IPS-18a (cell line): ENCODE results near the gene TMEM38A.

ENCODE experiments used
- H3K27ac ChIP-seq: one replicate; pipeline ENCODE4 v1.5.1; 2013; ENCODE audit warnings: low read length
- H3K27me3 ChIP-seq: one replicate; pipeline ENCODE4 v1.6.1; 2013; ENCODE audit warnings: mild to moderate bottlenecking, low read length; ENCODE audit not compliant: control insufficient read depth, insufficient read depth
- H3K36me3 ChIP-seq: one replicate; pipeline ENCODE4 v1.6.1; 2013; ENCODE audit warnings: low read depth, low read length; ENCODE audit not compliant: control insufficient read depth
- H3K4me1 ChIP-seq: one replicate; pipeline ENCODE4 v1.6.1; 2013; ENCODE audit warnings: low read depth, low read length; ENCODE audit not compliant: control insufficient read depth
- H3K4me3 ChIP-seq: one replicate; pipeline ENCODE4 v1.5.1; 2013; ENCODE audit warnings: low read length
- H3K9ac ChIP-seq: one replicate; pipeline ENCODE4 v1.6.1; 2013; ENCODE audit warnings: mild to moderate bottlenecking, low read length, moderate library complexity
- H3K9me3 ChIP-seq: one replicate; pipeline ENCODE4 v1.6.1; 2013; ENCODE audit warnings: low read depth, low read length; ENCODE audit not compliant: control insufficient read depth

TMEM38A gene, protein sequence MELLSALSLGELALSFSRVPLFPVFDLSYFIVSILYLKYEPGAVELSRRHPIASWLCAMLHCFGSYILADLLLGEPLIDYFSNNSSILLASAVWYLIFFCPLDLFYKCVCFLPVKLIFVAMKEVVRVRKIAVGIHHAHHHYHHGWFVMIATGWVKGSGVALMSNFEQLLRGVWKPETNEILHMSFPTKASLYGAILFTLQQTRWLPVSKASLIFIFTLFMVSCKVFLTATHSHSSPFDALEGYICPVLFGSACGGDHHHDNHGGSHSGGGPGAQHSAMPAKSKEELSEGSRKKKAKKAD

DNA sequence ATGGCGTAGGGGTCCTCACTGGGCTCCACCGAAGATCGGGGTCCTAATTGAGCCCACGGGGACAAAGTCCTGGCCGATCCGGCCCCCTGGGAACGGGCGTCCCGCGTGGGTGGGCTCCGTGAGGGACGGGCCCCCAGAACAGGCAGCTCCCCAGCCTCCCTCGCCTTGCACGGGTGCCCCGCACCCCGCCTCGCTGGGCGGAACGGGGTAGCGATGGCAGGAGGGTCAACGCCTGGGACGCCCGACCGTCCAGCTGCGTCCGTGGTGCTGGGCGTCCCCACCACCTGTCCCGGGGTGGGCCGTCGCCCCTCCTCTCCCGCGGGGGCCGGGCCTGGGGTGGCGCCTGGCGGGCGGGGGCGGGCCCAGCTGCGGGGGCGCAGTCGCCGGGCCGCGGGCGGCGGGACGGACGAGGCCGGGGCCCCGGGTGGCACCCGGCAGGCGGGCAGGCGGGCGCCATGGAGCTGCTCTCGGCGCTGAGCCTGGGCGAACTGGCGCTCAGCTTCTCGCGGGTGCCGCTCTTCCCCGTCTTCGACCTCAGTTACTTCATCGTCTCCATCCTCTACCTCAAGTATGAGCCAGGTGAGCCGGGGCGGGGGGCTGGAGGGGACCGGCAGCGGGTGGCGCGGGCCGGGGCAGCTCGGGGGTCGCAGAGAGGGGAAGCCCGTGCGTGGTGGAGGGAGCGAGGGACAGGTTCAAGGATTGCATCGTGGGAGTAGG lies at the start of gene TMEM38A:
TMEM38A (plus strand) TSS at position 377 of the 717 bp plus-strand sequence; CDS start at position 456, 79 bp downstream.
- Histone ChIP-seq H3K4me3 (peak within 1 kb of the TSS; percentile 96), H3K27ac (peak within 1 kb of the TSS; percentile 70), H3K9me3 (no peaks in the 10 kb centered on the region), H3K27me3 (peaks cover 12% of the 10 kb centered on the region), H3K9ac (peak within 1 kb of the TSS; percentile 88), H3K4me1 (no peaks in the 10 kb centered on the region), H3K36me3 (peaks cover 23% of the 10 kb centered on the region)

DNA sequence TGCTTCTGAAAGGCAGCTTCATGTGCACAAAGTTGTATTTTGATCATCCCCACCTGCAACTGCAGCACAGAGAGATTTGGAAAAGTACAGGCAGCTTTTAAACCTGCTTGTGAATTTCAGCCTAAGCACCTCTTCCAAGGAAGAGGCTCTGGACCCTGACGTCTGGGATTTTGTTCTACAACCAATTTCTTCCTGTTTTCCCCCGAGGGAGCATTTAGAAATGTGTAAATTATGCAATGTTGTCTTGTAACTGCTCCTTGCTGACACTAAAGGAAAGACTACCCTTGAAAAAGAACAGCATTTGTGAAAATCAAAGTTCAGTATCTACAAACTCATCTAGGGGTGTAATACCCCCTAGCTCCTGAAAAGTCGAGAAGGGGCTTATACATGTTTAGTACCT lies 48.3 kb upstream of the TMEM38A start:
- no peak overlapping the region for H3K4me3 ChIP-seq
- H3K9ac ChIP-seq = no peak overlapping the region
- H3K27ac ChIP-seq = no peak overlapping the region
- no peaks in the 10 kb centered on the region for H3K36me3 ChIP-seq
- no peaks in the 10 kb centered on the region for H3K27me3 ChIP-seq
- no peaks in the 10 kb centered on the region for H3K4me1 ChIP-seq
- no peaks in the 10 kb centered on the region for H3K9me3 ChIP-seq

- H3K4me3 ChIP-seq = no peak overlapping the region
- H3K27ac ChIP-seq = no peak overlapping the region
- H3K4me1 ChIP-seq = no peaks in the 10 kb centered on the region
- no peak overlapping the region for H3K9ac ChIP-seq
- no peaks in the 10 kb centered on the region for H3K9me3 ChIP-seq
- H3K36me3 ChIP-seq = no peaks in the 10 kb centered on the region
- H3K27me3 ChIP-seq = no peaks in the 10 kb centered on the region
Measured at GRCh38 chr19:16613841-16614240, 47.1 kb upstream of the TMEM38A start.

DNA sequence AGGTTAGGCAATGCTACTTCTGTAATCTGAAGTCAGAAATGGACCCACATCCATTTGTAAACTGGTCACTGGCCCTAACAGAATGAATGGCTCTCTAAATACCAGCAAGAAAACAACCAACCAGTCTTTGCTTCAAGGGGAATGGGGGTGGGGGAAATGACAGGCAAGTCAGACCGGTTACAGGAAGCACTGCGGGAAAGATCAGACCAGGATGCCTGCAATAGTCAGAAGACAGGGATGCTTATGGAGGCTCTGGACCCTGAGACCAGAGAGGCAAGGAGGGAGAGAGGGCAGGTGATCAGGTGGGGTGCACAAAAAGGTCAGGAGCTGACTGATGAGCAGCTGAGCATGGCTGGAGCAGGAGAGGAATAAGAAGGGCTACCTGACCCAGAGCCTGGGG lies 46.0 kb upstream of the TMEM38A start:
- no peak overlapping the region for H3K27ac ChIP-seq
- H3K9me3 ChIP-seq = no peaks in the 10 kb centered on the region
- H3K36me3 ChIP-seq = no peaks in the 10 kb centered on the region
- H3K4me1 ChIP-seq = no peaks in the 10 kb centered on the region
- no peak overlapping the region for H3K4me3 ChIP-seq
- no peaks in the 10 kb centered on the region for H3K27me3 ChIP-seq
- no peak overlapping the region for H3K9ac ChIP-seq

- no peaks in the 10 kb centered on the region for H3K4me1 ChIP-seq
- H3K9ac ChIP-seq = no peak overlapping the region
- no peak overlapping the region for H3K4me3 ChIP-seq
- no peaks in the 10 kb centered on the region for H3K36me3 ChIP-seq
- no peak overlapping the region for H3K27ac ChIP-seq
- H3K27me3 ChIP-seq = no peaks in the 10 kb centered on the region
- no peaks in the 10 kb centered on the region for H3K9me3 ChIP-seq
Measured at GRCh38 chr19:16615808-16616207, 45.1 kb upstream of the TMEM38A start.

DNA sequence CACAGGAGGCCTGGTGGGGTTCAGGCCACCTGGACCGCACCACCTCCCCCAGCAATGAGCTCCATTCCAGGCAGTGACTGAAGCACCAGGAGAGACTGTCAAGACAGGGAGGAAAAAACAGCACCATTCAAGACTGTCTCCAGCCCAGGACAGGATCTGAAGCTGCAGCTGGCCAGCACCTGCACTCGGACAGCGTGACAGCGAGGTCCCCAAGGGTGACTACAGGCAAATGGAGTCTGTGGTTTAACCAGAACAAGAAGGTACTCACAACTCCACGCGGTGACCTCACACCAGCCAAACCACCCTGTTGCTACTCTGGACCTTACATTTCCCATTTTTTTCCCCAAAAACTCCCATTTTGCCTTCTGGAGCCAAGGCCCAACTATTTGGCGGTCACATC lies 42.7 kb upstream of the TMEM38A start:
- no peak overlapping the region for H3K27ac ChIP-seq
- H3K9ac ChIP-seq = no peak overlapping the region
- no peaks in the 10 kb centered on the region for H3K4me1 ChIP-seq
- H3K27me3 ChIP-seq = no peaks in the 10 kb centered on the region
- no peak overlapping the region for H3K4me3 ChIP-seq
- no peaks in the 10 kb centered on the region for H3K9me3 ChIP-seq
- no peaks in the 10 kb centered on the region for H3K36me3 ChIP-seq

- Histone ChIP-seq H3K4me3 (no peak overlapping the region), H3K27me3 (no peaks in the 10 kb centered on the region), H3K4me1 (no peaks in the 10 kb centered on the region), H3K27ac (no peak overlapping the region), H3K36me3 (peaks cover 5% of the 10 kb centered on the region), H3K9me3 (no peaks in the 10 kb centered on the region), H3K9ac (no peak overlapping the region)
Measured at GRCh38 chr19:16619457-16619856, 41.5 kb upstream of the TMEM38A start.

DNA sequence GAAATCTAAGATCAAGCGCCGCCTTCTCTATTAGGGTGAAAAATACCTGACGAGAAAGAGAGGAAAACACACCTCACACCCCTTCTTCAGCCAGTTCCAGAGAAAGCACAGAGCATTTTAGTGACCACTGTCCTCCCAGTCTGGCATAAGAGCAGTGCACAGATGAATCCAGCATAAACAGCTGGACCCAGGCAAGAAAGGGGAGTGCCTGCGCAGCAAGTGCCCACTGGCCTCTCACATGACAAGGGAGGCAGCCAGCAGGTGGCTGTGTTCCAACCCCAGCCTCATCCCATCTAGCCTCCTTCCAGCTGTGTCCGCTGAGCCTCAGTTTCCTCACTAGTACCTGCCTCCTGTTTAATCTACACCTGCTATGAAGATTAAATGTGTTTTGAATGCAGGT lies 40.9 kb upstream of the TMEM38A start:
- Histone ChIP-seq H3K9me3 (no peaks in the 10 kb centered on the region), H3K27me3 (no peaks in the 10 kb centered on the region), H3K27ac (no peak overlapping the region), H3K4me3 (no peak overlapping the region), H3K36me3 (peaks cover 6% of the 10 kb centered on the region), H3K9ac (no peak overlapping the region), H3K4me1 (no peaks in the 10 kb centered on the region)

- Histone ChIP-seq H3K4me3 (no peak overlapping the region), H3K9ac (no peak overlapping the region), H3K36me3 (peaks cover 6% of the 10 kb centered on the region), H3K27ac (no peak overlapping the region), H3K4me1 (no peaks in the 10 kb centered on the region), H3K27me3 (no peaks in the 10 kb centered on the region), H3K9me3 (no peaks in the 10 kb centered on the region)
Measured at GRCh38 chr19:16620584-16620983, 40.4 kb upstream of the TMEM38A start.

- H3K4me1 ChIP-seq = peaks cover under 1% of the 10 kb centered on the region
Measured at GRCh38 chr19:16621165-16621800, 39.7 kb upstream of the TMEM38A start.

GRCh38 chr19:16623066-16623465 lies 37.9 kb upstream of the TMEM38A start:
- Histone ChIP-seq H3K27ac (no peak overlapping the region), H3K4me3 (no peak overlapping the region), H3K9me3 (no peaks in the 10 kb centered on the region), H3K36me3 (peaks cover 6% of the 10 kb centered on the region), H3K9ac (no peak overlapping the region), H3K27me3 (no peaks in the 10 kb centered on the region), H3K4me1 (peaks cover 3% of the 10 kb centered on the region)

More at GRCh38 chr19:16621165-16621800, 39.7 kb upstream of the TMEM38A start:
- Histone ChIP-seq H3K9ac (no peak overlapping the region), H3K9me3 (no peaks in the 10 kb centered on the region), H3K27ac (no peak overlapping the region), H3K27me3 (no peaks in the 10 kb centered on the region), H3K4me3 (no peak overlapping the region), H3K36me3 (peaks cover 6% of the 10 kb centered on the region)
